HepG2 (cell line): Measurements from ENCODE around the gene CNTN2. TPM values are rescaled to one million over a fixed set of nuclear protein-coding genes. Genes with fewer than 3 reads are reported as not detected.

Source experiments
- CBFB ChIP-seq: sonication (generic); formaldehyde crosslinking; IDR thresholded peaks from 2 replicates; pipeline ENCODE4 v1.4.0; 2020; ENCODE audit warnings: missing genetic modification reagents
- ETV5 ChIP-seq: IDR thresholded peaks from 2 replicates; pipeline ENCODE4 v1.6.1; 2018; ENCODE audit warnings: missing biosample characterization, missing genetic modification reagents, inconsistent platforms, borderline replicate concordance
- HES4 ChIP-seq: sonication (generic); formaldehyde crosslinking; IDR thresholded peaks from 2 replicates; pipeline ENCODE4 v1.9.0; 2021; ENCODE audit warnings: mild to moderate bottlenecking, missing genetic modification reagents, borderline replicate concordance
- JARID2 ChIP-seq: sonication (generic); formaldehyde crosslinking; IDR thresholded peaks from 2 replicates; pipeline ENCODE4 v1.8.1; 2023; ENCODE audit warnings: missing genetic modification reagents, inconsistent platforms; ENCODE audit not compliant: insufficient replicate concordance
- MED8 ChIP-seq: sonication (generic); formaldehyde crosslinking; IDR thresholded peaks from 2 replicates; pipeline ENCODE4 v1.8.1; 2023; ENCODE audit warnings: mild to moderate bottlenecking, missing genetic modification reagents; ENCODE audit not compliant: insufficient replicate concordance
- NR2F2 ChIP-seq: IDR thresholded peaks from 2 replicates; pipeline ENCODE4 v1.6.1; 2012; ENCODE audit warnings: low read depth, inconsistent platforms, borderline replicate concordance
- RFX3 ChIP-seq: IDR thresholded peaks from 2 replicates; pipeline ENCODE4 v1.6.1; 2016; ENCODE audit warnings: missing biosample characterization, missing genetic modification reagents
- RORA ChIP-seq: sonication (generic); formaldehyde crosslinking; IDR thresholded peaks from 2 replicates; pipeline ENCODE4 v1.5.0; 2020; ENCODE audit warnings: mild to moderate bottlenecking, missing genetic modification reagents, moderate library complexity
- U2AF1 ChIP-seq: fragments of 200-400 bp; formaldehyde crosslinking; optimal IDR thresholded peaks from 2 replicates; pipeline ENCODE3; 2017; ENCODE audit warnings: mild to moderate bottlenecking, low read depth, low read length
- ZBTB7A ChIP-seq: sonication (generic); formaldehyde crosslinking; IDR thresholded peaks from 2 replicates; pipeline ENCODE4 v1.8.0; 2022; ENCODE audit warnings: mild to moderate bottlenecking, missing genetic modification reagents
- ZC3H13 ChIP-seq: sonication (generic); formaldehyde crosslinking; IDR thresholded peaks from 2 replicates; pipeline ENCODE4 v1.8.1; 2023; ENCODE audit warnings: mild to moderate bottlenecking, missing genetic modification reagents, moderate library complexity
- ZMYM3 ChIP-seq: sonication (generic); formaldehyde crosslinking; IDR thresholded peaks from 2 replicates; pipeline ENCODE4 v1.5.1; 2020; ENCODE audit warnings: mild to moderate bottlenecking, missing genetic modification reagents
- ZNF598 ChIP-seq: sonication (generic); formaldehyde crosslinking; IDR thresholded peaks from 2 replicates; pipeline ENCODE4 v1.5.1; 2020; ENCODE audit warnings: mild to moderate bottlenecking, missing genetic modification reagents, borderline replicate concordance
- ZNF768 ChIP-seq: sonication (generic); formaldehyde crosslinking; IDR thresholded peaks from 2 replicates; pipeline ENCODE4 v1.4.0; 2020; ENCODE audit warnings: missing genetic modification reagents
- polyA plus RNA-seq, 8 experiments: library from polyadenylated mRNA; depleted of rRNA in 3 of 8; stranded (reverse) in 7 of 8; unstranded in 1 of 8; fragments of >200 nt; fragmentation: Illumina TruSeq in 4 of 8; extraction: Trizol in 4 of 8; gene quantifications; 2 replicates each; pipeline versions ENCODE4 v1.2.1 to v1.2.3, GENCODE V29; 2011 to 2016; ENCODE audit warnings: low read depth in 4 of 8, missing spikeins in 1 of 8, mixed read lengths in 1 of 8; ENCODE audit not compliant: insufficient read depth in 1 of 8
- total RNA-seq, 5 experiments: library from RNA; depleted of rRNA; stranded (reverse); fragments of >200 nt; fragmentation: Illumina TruSeq; extraction: Trizol; gene quantifications; 2 replicates each; pipeline ENCODE4 v1.2.3, GENCODE V29; 2016; ENCODE audit warnings: low read depth in 1 of 5
- TF ChIP-seq, protein P1 (sequence below): sonication (generic); formaldehyde crosslinking; IDR thresholded peaks from 2 replicates; pipeline ENCODE4 v1.8.0; 2022; ENCODE audit warnings: mild to moderate bottlenecking, missing genetic modification reagents
- TF ChIP-seq, protein P2 (sequence below): sonication (generic); formaldehyde crosslinking; IDR thresholded peaks from 2 replicates; pipeline ENCODE4 v1.8.1; 2023; ENCODE audit warnings: mild to moderate bottlenecking, missing genetic modification reagents, borderline replicate concordance
- TF ChIP-seq, protein P3 (sequence below): sonication (generic); formaldehyde crosslinking; IDR thresholded peaks from 2 replicates; pipeline ENCODE4 v1.4.0; 2020; ENCODE audit warnings: missing genetic modification reagents, borderline replicate concordance
- TF ChIP-seq, protein P4 (sequence below): sonication (generic); formaldehyde crosslinking; IDR thresholded peaks from 2 replicates; pipeline ENCODE4 v1.4.0; 2020; ENCODE audit warnings: missing genetic modification reagents, borderline replicate concordance
- TF ChIP-seq, protein P5 (sequence below): sonication (generic); formaldehyde crosslinking; IDR thresholded peaks from 2 replicates; pipeline ENCODE4 v1.4.0; 2020; ENCODE audit warnings: mild to moderate bottlenecking, low read depth, missing genetic modification reagents

Gene CNTN2
- total and polyA plus RNA-seq, 2 of the 13 experiments (the other 11 are each of a cell fraction or from before 2014, with no cell fraction given): not detected

DNA sequence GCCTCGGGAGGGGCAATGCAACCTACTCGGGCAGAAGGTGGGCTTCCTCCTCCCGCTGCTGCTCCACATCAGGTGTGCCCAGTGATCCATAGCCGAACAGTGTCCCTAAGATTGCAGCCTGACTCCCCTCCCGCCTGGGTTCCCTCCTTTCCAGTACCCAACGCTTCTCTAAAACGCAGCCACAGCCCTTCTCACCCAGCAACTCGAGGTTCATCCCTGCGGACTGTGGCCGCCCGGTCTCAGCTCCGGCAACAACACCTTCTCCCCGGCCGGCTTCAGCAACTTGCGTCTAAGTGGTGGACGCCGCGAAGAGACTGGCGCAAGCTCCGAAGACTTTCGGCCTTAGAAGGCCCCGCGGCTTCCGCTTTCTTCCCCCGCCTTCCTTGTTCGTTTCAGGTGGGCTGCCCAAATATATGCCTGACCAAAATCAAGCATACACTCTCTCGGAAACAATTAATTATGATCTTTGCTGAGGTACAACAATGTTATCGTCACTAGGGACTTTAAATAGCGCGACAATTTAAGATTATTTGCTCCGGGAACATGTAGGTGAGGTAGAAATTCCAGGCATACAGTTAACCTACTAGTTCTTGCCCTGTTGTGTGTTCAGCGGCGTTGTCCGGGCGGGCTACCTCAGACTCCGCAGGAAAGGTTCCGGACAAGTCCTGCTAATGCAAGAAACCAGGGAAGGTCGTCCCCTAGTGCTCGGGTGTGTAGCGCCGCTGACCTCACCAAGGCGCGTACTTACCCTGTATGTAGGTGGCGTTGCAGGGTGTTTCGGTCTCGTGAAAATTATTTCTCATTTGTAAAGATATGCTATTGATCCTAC is 78.9 kb downstream of the CNTN2 start, which contains the start of gene RBBP5 (continued):
- peak; percentile 69; the same call in 1 of the 2 replicates for TF ChIP-seq ZMYM3 (CRISPR knock-in tag)
- no peak for TF ChIP-seq ZNF598
- no peak; the same call in 1 of the 2 replicates for TF ChIP-seq ZC3H13 (CRISPR knock-in tag)
- TF ChIP-seq, protein P1, sequence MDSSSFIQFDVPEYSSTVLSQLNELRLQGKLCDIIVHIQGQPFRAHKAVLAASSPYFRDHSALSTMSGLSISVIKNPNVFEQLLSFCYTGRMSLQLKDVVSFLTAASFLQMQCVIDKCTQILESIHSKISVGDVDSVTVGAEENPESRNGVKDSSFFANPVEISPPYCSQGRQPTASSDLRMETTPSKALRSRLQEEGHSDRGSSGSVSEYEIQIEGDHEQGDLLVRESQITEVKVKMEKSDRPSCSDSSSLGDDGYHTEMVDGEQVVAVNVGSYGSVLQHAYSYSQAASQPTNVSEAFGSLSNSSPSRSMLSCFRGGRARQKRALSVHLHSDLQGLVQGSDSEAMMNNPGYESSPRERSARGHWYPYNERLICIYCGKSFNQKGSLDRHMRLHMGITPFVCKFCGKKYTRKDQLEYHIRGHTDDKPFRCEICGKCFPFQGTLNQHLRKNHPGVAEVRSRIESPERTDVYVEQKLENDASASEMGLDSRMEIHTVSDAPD: no peak; the same call in 1 of the 2 replicates
- TF ChIP-seq RFX3 (CRISPR knock-in tag): no peak
- TF ChIP-seq MED8 (CRISPR knock-in tag): no peak
- TF ChIP-seq, protein P2, sequence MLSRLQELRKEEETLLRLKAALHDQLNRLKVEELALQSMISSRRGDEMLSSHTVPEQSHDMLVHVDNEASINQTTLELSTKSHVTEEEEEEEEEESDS (CRISPR knock-in tag): no peak
- TF ChIP-seq, protein P3, sequence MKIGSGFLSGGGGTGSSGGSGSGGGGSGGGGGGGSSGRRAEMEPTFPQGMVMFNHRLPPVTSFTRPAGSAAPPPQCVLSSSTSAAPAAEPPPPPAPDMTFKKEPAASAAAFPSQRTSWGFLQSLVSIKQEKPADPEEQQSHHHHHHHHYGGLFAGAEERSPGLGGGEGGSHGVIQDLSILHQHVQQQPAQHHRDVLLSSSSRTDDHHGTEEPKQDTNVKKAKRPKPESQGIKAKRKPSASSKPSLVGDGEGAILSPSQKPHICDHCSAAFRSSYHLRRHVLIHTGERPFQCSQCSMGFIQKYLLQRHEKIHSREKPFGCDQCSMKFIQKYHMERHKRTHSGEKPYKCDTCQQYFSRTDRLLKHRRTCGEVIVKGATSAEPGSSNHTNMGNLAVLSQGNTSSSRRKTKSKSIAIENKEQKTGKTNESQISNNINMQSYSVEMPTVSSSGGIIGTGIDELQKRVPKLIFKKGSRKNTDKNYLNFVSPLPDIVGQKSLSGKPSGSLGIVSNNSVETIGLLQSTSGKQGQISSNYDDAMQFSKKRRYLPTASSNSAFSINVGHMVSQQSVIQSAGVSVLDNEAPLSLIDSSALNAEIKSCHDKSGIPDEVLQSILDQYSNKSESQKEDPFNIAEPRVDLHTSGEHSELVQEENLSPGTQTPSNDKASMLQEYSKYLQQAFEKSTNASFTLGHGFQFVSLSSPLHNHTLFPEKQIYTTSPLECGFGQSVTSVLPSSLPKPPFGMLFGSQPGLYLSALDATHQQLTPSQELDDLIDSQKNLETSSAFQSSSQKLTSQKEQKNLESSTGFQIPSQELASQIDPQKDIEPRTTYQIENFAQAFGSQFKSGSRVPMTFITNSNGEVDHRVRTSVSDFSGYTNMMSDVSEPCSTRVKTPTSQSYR (CRISPR knock-in tag): peak; percentile 60; the same call in 1 of the 2 replicates
- peak; percentile 94 for TF ChIP-seq U2AF1
- peak; percentile 80; the same call in 1 of the 2 replicates for TF ChIP-seq NR2F2
- TF ChIP-seq, protein P4, sequence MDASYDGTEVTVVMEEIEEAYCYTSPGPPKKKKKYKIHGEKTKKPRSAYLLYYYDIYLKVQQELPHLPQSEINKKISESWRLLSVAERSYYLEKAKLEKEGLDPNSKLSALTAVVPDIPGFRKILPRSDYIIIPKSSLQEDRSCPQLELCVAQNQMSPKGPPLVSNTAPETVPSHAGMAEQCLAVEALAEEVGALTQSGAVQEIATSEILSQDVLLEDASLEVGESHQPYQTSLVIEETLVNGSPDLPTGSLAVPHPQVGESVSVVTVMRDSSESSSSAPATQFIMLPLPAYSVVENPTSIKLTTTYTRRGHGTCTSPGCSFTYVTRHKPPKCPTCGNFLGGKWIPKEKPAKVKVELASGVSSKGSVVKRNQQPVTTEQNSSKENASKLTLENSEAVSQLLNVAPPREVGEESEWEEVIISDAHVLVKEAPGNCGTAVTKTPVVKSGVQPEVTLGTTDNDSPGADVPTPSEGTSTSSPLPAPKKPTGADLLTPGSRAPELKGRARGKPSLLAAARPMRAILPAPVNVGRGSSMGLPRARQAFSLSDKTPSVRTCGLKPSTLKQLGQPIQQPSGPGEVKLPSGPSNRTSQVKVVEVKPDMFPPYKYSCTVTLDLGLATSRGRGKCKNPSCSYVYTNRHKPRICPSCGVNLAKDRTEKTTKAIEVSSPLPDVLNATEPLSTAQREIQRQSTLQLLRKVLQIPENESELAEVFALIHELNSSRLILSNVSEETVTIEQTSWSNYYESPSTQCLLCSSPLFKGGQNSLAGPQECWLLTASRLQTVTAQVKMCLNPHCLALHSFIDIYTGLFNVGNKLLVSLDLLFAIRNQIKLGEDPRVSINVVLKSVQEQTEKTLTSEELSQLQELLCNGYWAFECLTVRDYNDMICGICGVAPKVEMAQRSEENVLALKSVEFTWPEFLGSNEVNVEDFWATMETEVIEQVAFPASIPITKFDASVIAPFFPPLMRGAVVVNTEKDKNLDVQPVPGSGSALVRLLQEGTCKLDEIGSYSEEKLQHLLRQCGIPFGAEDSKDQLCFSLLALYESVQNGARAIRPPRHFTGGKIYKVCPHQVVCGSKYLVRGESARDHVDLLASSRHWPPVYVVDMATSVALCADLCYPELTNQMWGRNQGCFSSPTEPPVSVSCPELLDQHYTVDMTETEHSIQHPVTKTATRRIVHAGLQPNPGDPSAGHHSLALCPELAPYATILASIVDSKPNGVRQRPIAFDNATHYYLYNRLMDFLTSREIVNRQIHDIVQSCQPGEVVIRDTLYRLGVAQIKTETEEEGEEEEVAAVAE (CRISPR knock-in tag): peak; percentile 81
- peak; percentile 93 for TF ChIP-seq CBFB (CRISPR knock-in tag)
- no peak for TF ChIP-seq RORA
- TF ChIP-seq ETV5 (CRISPR knock-in tag): peak; percentile 50; the same call in 1 of the 2 replicates
- TF ChIP-seq JARID2 (CRISPR knock-in tag): no peak
- TF ChIP-seq, protein P5, sequence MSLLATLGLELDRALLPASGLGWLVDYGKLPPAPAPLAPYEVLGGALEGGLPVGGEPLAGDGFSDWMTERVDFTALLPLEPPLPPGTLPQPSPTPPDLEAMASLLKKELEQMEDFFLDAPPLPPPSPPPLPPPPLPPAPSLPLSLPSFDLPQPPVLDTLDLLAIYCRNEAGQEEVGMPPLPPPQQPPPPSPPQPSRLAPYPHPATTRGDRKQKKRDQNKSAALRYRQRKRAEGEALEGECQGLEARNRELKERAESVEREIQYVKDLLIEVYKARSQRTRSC (CRISPR knock-in tag): no peak
- no peak for TF ChIP-seq HES4 (CRISPR knock-in tag)
- no peak for TF ChIP-seq ZBTB7A (CRISPR knock-in tag)
- peak; percentile 33; the same call in 1 of the 2 replicates for TF ChIP-seq ZNF768
